H9 (cell line): ENCODE measurements around the gene SPC24. TPM values are rescaled to one million over a fixed set of nuclear protein-coding genes. Genes with fewer than 3 reads are reported as not detected.

ENCODE experiments used
- DNase-seq: peaks from one replicate; pipeline ENCODE4 v3.0.0-alpha.2; 2017
- H2AFZ ChIP-seq: one replicate; pipeline ENCODE4 v1.6.1; 2013; ENCODE audit warnings: mild to moderate bottlenecking, low read length, control low read depth, moderate library complexity
- H2AK5ac ChIP-seq: 2 replicates; pipeline ENCODE4 v1.6.1; 2013; ENCODE audit warnings: low read length, control low read depth, mixed read lengths; ENCODE audit not compliant: insufficient read length
- H2BK120ac ChIP-seq: one replicate; pipeline ENCODE4 v1.6.1; 2013; ENCODE audit warnings: low read depth, mild to moderate bottlenecking, low read length, control low read depth, inconsistent platforms; ENCODE audit not compliant: poor library complexity, severe bottlenecking
- H2BK12ac ChIP-seq: 2 replicates; pipeline ENCODE4 v1.6.1; 2013; ENCODE audit warnings: low read length, control low read depth, mixed read lengths, low read depth; ENCODE audit not compliant: insufficient read length
- H2BK15ac ChIP-seq: 2 replicates; pipeline ENCODE4 v1.6.1; 2013; ENCODE audit warnings: low read depth, low read length, control low read depth
- H2BK20ac ChIP-seq: one replicate; pipeline ENCODE4 v1.6.1; 2013; ENCODE audit warnings: low read depth, mild to moderate bottlenecking, low read length, control low read depth, inconsistent platforms; ENCODE audit not compliant: poor library complexity, severe bottlenecking
- H2BK5ac ChIP-seq: 2 replicates; pipeline ENCODE4 v1.6.1; 2013; ENCODE audit warnings: low read length, control low read depth, mixed read lengths; ENCODE audit not compliant: insufficient read length
- H3K14ac ChIP-seq: 2 replicates; pipeline ENCODE4 v1.6.1; 2013; ENCODE audit warnings: low read length, control low read depth; ENCODE audit not compliant: insufficient read depth
- H3K18ac ChIP-seq: 2 replicates; pipeline ENCODE4 v1.6.1; 2013; ENCODE audit warnings: low read depth, mild to moderate bottlenecking, mixed read lengths, low read length, control low read depth; ENCODE audit not compliant: insufficient read length
- H3K23ac ChIP-seq: 2 replicates; pipeline ENCODE4 v1.6.1; 2013; ENCODE audit warnings: low read length, control low read depth, mixed read lengths, low read depth; ENCODE audit not compliant: insufficient read length
- H3K23me2 ChIP-seq: 2 replicates; pipeline ENCODE4 v1.6.1; 2013; ENCODE audit warnings: low read depth, mild to moderate bottlenecking, mixed read lengths, low read length, control low read depth; ENCODE audit not compliant: insufficient read length, poor library complexity, severe bottlenecking
- H3K27ac ChIP-seq: 2 replicates; pipeline ENCODE4 v1.5.1; 2013; ENCODE audit warnings: low read length, control low read depth, mixed read lengths, low read depth; ENCODE audit not compliant: insufficient read length
- H3K27me3 ChIP-seq: 2 replicates; pipeline ENCODE4 v1.6.1; 2013; ENCODE audit warnings: low read length, control low read depth, inconsistent platforms; ENCODE audit not compliant: insufficient read depth
- H3K4ac ChIP-seq: 2 replicates; pipeline ENCODE4 v1.6.1; 2013; ENCODE audit warnings: low read depth, mild to moderate bottlenecking, control low read depth, inconsistent platforms, low read length, moderate library complexity
- H3K4me1 ChIP-seq: 2 replicates; pipeline ENCODE4 v1.6.1; 2013; ENCODE audit warnings: low read length, control low read depth, inconsistent platforms; ENCODE audit not compliant: insufficient read depth
- H3K4me2 ChIP-seq: 2 replicates; pipeline ENCODE4 v1.6.1; 2013; ENCODE audit warnings: low read length, control low read depth, mixed read lengths; ENCODE audit not compliant: insufficient read length, insufficient read depth
- H3K56ac ChIP-seq: 2 replicates; pipeline ENCODE4 v1.6.1; 2013; ENCODE audit warnings: low read depth, mild to moderate bottlenecking, mixed read lengths, low read length, control low read depth; ENCODE audit not compliant: insufficient read length
- H3K79me1 ChIP-seq: 2 replicates; pipeline ENCODE4 v1.6.1; 2013; ENCODE audit warnings: low read depth, mild to moderate bottlenecking, moderate library complexity, low read length, control low read depth, inconsistent platforms; ENCODE audit not compliant: insufficient read depth, poor library complexity, severe bottlenecking
- H3K79me2 ChIP-seq: 2 replicates; pipeline ENCODE4 v1.6.1; 2013; ENCODE audit warnings: low read length, control low read depth, inconsistent platforms; ENCODE audit not compliant: insufficient read depth
- H3K9ac ChIP-seq: 2 replicates; pipeline ENCODE4 v1.6.1; 2013; ENCODE audit warnings: low read length, control low read depth, mixed read lengths; ENCODE audit not compliant: insufficient read length; ENCODE audit errors: extremely low read depth
- H3K9me3 ChIP-seq: one replicate; pipeline ENCODE4 v1.6.1; 2013; ENCODE audit warnings: low read depth, low read length, inconsistent platforms; ENCODE audit not compliant: control insufficient read depth
- H3T11ph ChIP-seq: one replicate; pipeline ENCODE4 v1.6.1; 2013; ENCODE audit warnings: mild to moderate bottlenecking, low read length, control low read depth, inconsistent platforms
- H4K20me1 ChIP-seq: one replicate; pipeline ENCODE4 v1.6.1; 2013; ENCODE audit not compliant: control insufficient read depth, insufficient read length, insufficient read depth
- H4K5ac ChIP-seq: 2 replicates; pipeline ENCODE4 v1.6.1; 2013; ENCODE audit warnings: low read depth, mild to moderate bottlenecking, mixed read lengths, low read length, control low read depth; ENCODE audit not compliant: insufficient read length
- H4K8ac ChIP-seq: replicated peaks from 2 replicates; pipeline ENCODE4 v1.6.1; 2013; ENCODE audit warnings: low read length, control low read depth, mixed read lengths, low read depth; ENCODE audit not compliant: insufficient read length
- H4K91ac ChIP-seq: 2 replicates; pipeline ENCODE4 v1.6.1; 2013; ENCODE audit warnings: low read depth, mild to moderate bottlenecking, moderate library complexity, mixed read lengths, low read length, control low read depth; ENCODE audit not compliant: insufficient read length
- H3K27ac Mint-ChIP-seq, 3 experiments: 2 replicates in 2 of 3; 3 replicates in 1 of 3; pipeline ENCODE4 v1.8.0; 2020 to 2021; ENCODE audit warnings: mixed read lengths in 3 of 3, mild to moderate bottlenecking in 1 of 3, moderate library complexity in 1 of 3
- H3K27me3 Mint-ChIP-seq: 2 replicates; pipeline ENCODE4 v1.8.0; 2021; ENCODE audit warnings: low read depth, mild to moderate bottlenecking, moderate library complexity, mixed read lengths
- H3K36me3 Mint-ChIP-seq, 3 experiments: 2 replicates in 2 of 3; 3 replicates in 1 of 3; pipeline ENCODE4 v1.8.0; 2020 to 2021; ENCODE audit warnings: low read depth in 3 of 3, mixed read lengths in 3 of 3; ENCODE audit not compliant: insufficient read depth in 1 of 3
- H3K4me1 Mint-ChIP-seq, 2 experiments: 2 replicates each; pipeline ENCODE4 v1.8.0; 2020; ENCODE audit warnings: mixed read lengths in 2 of 2
- H3K4me3 Mint-ChIP-seq, 2 experiments: 2 replicates in 1 of 2; 3 replicates in 1 of 2; pipeline ENCODE4 v1.8.0; 2020 to 2021; ENCODE audit warnings: mild to moderate bottlenecking in 2 of 2, mixed read lengths in 2 of 2, moderate library complexity in 1 of 2
- H3K9me3 Mint-ChIP-seq, 2 experiments: 2 replicates in 1 of 2; 3 replicates in 1 of 2; pipeline ENCODE4 v1.8.0; 2020; ENCODE audit warnings: mild to moderate bottlenecking in 2 of 2, mixed read lengths in 2 of 2, moderate library complexity in 1 of 2
- CTCF ChIP-seq: fragments of 200-600 bp; sonication (generic); conservative IDR thresholded peaks from 3 replicates; pipeline ENCODE4 v1.8.0; 2021; ENCODE audit warnings: antibody characterized with exemption, mild to moderate bottlenecking
- WGBS: extraction: QIAGEN DNeasy Blood & Tissue Kit; methylation state at CpG from one replicate; pipeline ENCODE4 v1.1.7; 2013; ENCODE audit warnings: missing lambda C conversion rate, low lambda C conversion rate, mixed read lengths; ENCODE audit not compliant: insufficient read length; ENCODE audit errors: extremely low coverage; 5-methylcytosine and 5-hydroxymethylcytosine counted together
- total RNA-seq: library from RNA; stranded (reverse); gene quantifications from 2 replicates; pipeline ENCODE4 v1.2.1, GENCODE V29; 2021

Gene SPC24
- total RNA-seq, 1 experiment from 2014 or later: 51.5 TPM

DNA sequence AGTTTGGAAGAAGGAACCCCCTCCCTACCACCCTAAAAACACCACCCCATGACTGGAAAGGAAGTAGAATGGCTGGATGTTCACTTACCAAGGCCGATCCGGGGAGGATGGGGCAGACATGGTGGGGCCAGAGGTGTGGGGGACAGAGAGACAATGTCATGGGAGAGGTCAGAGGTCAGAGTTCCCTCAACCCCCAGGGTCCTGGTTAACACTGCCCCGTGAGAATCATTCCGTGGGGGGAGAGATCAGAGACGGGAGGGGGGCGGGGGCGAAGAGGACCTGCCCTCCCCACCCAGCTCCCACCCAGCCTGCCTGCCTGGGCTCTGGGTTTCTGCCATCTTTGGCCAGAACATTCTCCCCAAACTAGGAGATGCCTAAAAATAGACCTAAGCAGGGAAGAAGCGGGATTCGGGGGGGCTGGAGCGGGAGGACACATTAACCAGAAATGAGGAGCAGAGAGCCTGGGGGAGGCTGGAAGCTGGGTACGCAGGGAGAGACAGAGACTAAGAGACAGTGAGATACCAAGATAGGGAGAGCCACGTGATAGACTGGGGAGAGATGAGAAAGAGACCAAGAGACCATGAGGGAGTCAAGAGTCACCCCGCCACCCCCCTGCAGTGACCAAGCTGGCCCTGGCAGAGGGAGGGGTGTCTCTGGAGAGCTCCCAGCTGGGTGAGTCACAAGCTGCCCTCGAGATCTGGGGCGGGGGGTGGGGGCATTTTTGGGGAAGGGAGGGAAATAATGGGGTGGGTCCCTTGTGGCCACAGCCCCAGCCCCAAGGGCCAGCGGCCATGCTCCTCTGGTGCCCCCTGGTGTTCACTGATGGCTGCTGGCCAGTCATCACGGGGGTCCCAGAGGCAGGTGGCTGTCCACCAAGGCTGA is 47.9 kb upstream of the SPC24 start:
- Histone ChIP-seq H2AFZ (no peak overlapping the region), H2AK5ac (no peak overlapping the region), H4K91ac (no peak overlapping the region), H3T11ph (no peak overlapping the region), H3K56ac (no peak overlapping the region), H2BK5ac (no peak overlapping the region), H3K14ac (no peak overlapping the region), H2BK12ac (no peak overlapping the region), H2BK20ac (no peak overlapping the region), H3K79me1 (no peaks in the 10 kb centered on the region), H4K5ac (no peak overlapping the region), H3K4ac (no peak overlapping the region), H3K27ac (no peak overlapping the region), H2BK120ac (no peak overlapping the region), H4K8ac (no peak overlapping the region), H3K4me1 (no peaks in the 10 kb centered on the region), H3K18ac (no peak overlapping the region), H3K23ac (no peak overlapping the region), H3K23me2 (no peaks in the 10 kb centered on the region), H3K4me2 (no peak overlapping the region), H2BK15ac (no peak overlapping the region), H3K79me2 (no peaks in the 10 kb centered on the region), H3K9ac (no peak overlapping the region), H3K9me3 (no peaks in the 10 kb centered on the region), H4K20me1 (no peaks in the 10 kb centered on the region), H3K27me3 (no peaks in the 10 kb centered on the region)
- H3K9me3 Mint-ChIP-seq: no peaks in the 10 kb centered on the region
- peak; percentile 86 for TF ChIP-seq CTCF
- no CpG with 5 or more reads among the region's 17 CpGs for WGBS
- no peaks in the 10 kb centered on the region for H3K27me3 Mint-ChIP-seq
- peaks cover 0 to 38% (median 23%) of the 10 kb centered on the region in 3 experiments; a peak in 5 of 7 replicates for H3K36me3 Mint-ChIP-seq
- peak overlapping the region in 2 of 3 experiments; percentile 55 to 64; a peak in 2 of 7 replicates for H3K27ac Mint-ChIP-seq
- peaks cover 3 to 10% of the 10 kb centered on the region in 2 experiments; a peak in 3 of 4 replicates for H3K4me1 Mint-ChIP-seq
- no peak overlapping the region for H3K4me3 Mint-ChIP-seq
- peak; percentile 79 for DNase-seq
